SK-N-SH (cell line): ENCODE data around the gene IL12RB1. TPM values are rescaled to one million over a fixed set of nuclear protein-coding genes. Genes with fewer than 3 reads are reported as not detected.

Experiments
- CTCF ChIA-PET: fragments of 300-600, 350-600 bp; formaldehyde crosslinking; extraction: SDS; loops from one replicate; lab custom pipeline; 2021; lab: Yijun Ruan, JAX
- POLR2A ChIA-PET: fragments of 350-600 bp; sonication (Branson Sonifier 250); formaldehyde crosslinking; extraction: SDS; loops from one replicate; lab custom pipeline; 2020; ENCODE audit warnings: antibody characterized with exemption, inconsistent platforms; lab: Yijun Ruan, JAX
- DNase-seq: peaks from one replicate; pipeline ENCODE4 v3.0.0; 2012
- H2AFZ ChIP-seq: fragments of 200-600 bp; sonication (generic); 2 replicates; pipeline ENCODE4 v1.8.1; 2016; ENCODE audit warnings: antibody characterized with exemption, mild to moderate bottlenecking, low read depth
- H3F3A ChIP-seq: fragments of 200-600 bp; sonication (generic); replicated peaks from 2 replicates; pipeline ENCODE3; 2016; ENCODE audit warnings: antibody characterized with exemption, mild to moderate bottlenecking; ENCODE audit not compliant: insufficient read depth
- H3K27ac ChIP-seq, 2 experiments: fragments of 200-500 bp in 1 of 2; fragments of 200-600 bp in 1 of 2; sonication (Bioruptor generic) in 1 of 2; sonication (generic), shearing (Covaris generic) in 1 of 2; 2 replicates each; pipeline versions ENCODE4 v1.5.1 to v1.6.1; 2014 to 2016; ENCODE audit warnings: low read depth in 2 of 2, inconsistent platforms in 1 of 2, low read length in 1 of 2, mild to moderate bottlenecking in 1 of 2, mixed read lengths in 1 of 2
- H3K27me3 ChIP-seq: fragments of 200-600 bp; sonication (generic), shearing (Covaris generic); 2 replicates; pipeline ENCODE4 v1.6.1; 2016; ENCODE audit warnings: mixed run types; ENCODE audit not compliant: insufficient read depth
- H3K36me3 ChIP-seq, 2 experiments: fragments of 200-500 bp in 1 of 2; fragments of 200-600 bp in 1 of 2; sonication (Bioruptor generic) in 1 of 2; sonication (generic) in 1 of 2; replicated peaks in 1 of 2; 2 replicates each; pipeline versions ENCODE3 to v1.5.1; 2014 to 2016; ENCODE audit warnings: low read length in 1 of 2, mild to moderate bottlenecking in 1 of 2; ENCODE audit not compliant: insufficient read depth in 2 of 2, control insufficient read depth in 1 of 2
- H3K4me1 ChIP-seq, 2 experiments: fragments of 200-500 bp in 1 of 2; fragments of 200-600 bp in 1 of 2; sonication (Bioruptor generic) in 1 of 2; sonication (generic), shearing (Covaris generic) in 1 of 2; 2 replicates each; pipeline versions ENCODE4 v1.5.1 to v1.6.1; 2014 to 2016; ENCODE audit warnings: low read depth in 1 of 2, low read length in 1 of 2, mixed run types in 1 of 2; ENCODE audit not compliant: insufficient read depth in 2 of 2, control insufficient read depth in 1 of 2
- H3K4me2 ChIP-seq: fragments of 200-600 bp; sonication (generic), shearing (Covaris generic); 2 replicates; pipeline ENCODE4 v1.6.1; 2017; ENCODE audit warnings: mixed run types
- H3K4me3 ChIP-seq, 2 experiments: fragments of 200-500 bp in 1 of 2; fragments of 200-600 bp in 1 of 2; sonication (Bioruptor generic) in 1 of 2; sonication (generic), shearing (Covaris generic) in 1 of 2; 2 replicates each; pipeline versions ENCODE4 v1.5.1 to v1.8.1; 2014 to 2016; ENCODE audit warnings: low read depth in 2 of 2, inconsistent platforms in 1 of 2, low read length in 1 of 2, mild to moderate bottlenecking in 1 of 2, mixed read lengths in 1 of 2, moderate library complexity in 1 of 2
- H3K79me2 ChIP-seq: fragments of 200-600 bp; sonication (generic); 2 replicates; pipeline ENCODE4 v1.8.1; 2017; ENCODE audit warnings: mild to moderate bottlenecking; ENCODE audit not compliant: insufficient read depth
- H3K9ac ChIP-seq: fragments of 200-600 bp; sonication (generic); 2 replicates; pipeline ENCODE4 v1.6.1; 2017; ENCODE audit warnings: mixed run types
- H3K9me2 ChIP-seq: fragments of 200-600 bp; sonication (generic); 2 replicates; pipeline ENCODE4 v1.6.1; 2017; ENCODE audit warnings: mixed run types
- H3K9me3 ChIP-seq: fragments of 200-600 bp; sonication (generic); 2 replicates; pipeline ENCODE4 v1.6.1; 2017; ENCODE audit warnings: mixed run types, mild to moderate bottlenecking, moderate library complexity
- H4K20me1 ChIP-seq: fragments of 200-600 bp; sonication (generic); 2 replicates; pipeline ENCODE4 v1.6.1; 2017; ENCODE audit warnings: mild to moderate bottlenecking, mixed run types; ENCODE audit not compliant: insufficient read depth
- CHD2 ChIP-seq: fragments of 150-350 bp; IDR thresholded peaks from 2 replicates; pipeline ENCODE4 v1.6.1; 2018; ENCODE audit warnings: low read length; ENCODE audit not compliant: partially characterized antibody
- ELF1 ChIP-seq: IDR thresholded peaks from 2 replicates; pipeline ENCODE4 v1.4.0; 2012
- EZH2phosphoT487 ChIP-seq: fragments of 200-600 bp; sonication (generic); IDR thresholded peaks from 2 replicates; pipeline ENCODE4 v1.6.1; 2017; ENCODE audit warnings: low read depth, mixed run types, mild to moderate bottlenecking, antibody characterized with exemption, moderate library complexity, borderline replicate concordance
- FOSL2 ChIP-seq: IDR thresholded peaks from 2 replicates; pipeline ENCODE4 v1.4.0; 2012; ENCODE audit warnings: low read depth, mild to moderate bottlenecking, moderate library complexity, borderline replicate concordance
- GABPA ChIP-seq: IDR thresholded peaks from 2 replicates; pipeline ENCODE4 v1.4.0; 2012; ENCODE audit warnings: low read depth, mild to moderate bottlenecking
- MXI1 ChIP-seq: IDR thresholded peaks from 2 replicates; pipeline ENCODE4 v1.6.1; 2012; ENCODE audit warnings: mild to moderate bottlenecking, low read depth, low read length, improper control_type of control experiment
- NFIC ChIP-seq: IDR thresholded peaks from 2 replicates; pipeline ENCODE4 v1.4.0; 2012; ENCODE audit warnings: borderline replicate concordance
- POLR2AphosphoS5 ChIP-seq: IDR thresholded peaks from 2 replicates; pipeline ENCODE4 v1.6.1; 2012; ENCODE audit warnings: low read depth, low read length
- RAD21 ChIP-seq: IDR thresholded peaks from 2 replicates; pipeline ENCODE4 v1.6.1; 2012; ENCODE audit warnings: mild to moderate bottlenecking, low read length
- RXRA ChIP-seq: IDR thresholded peaks from 2 replicates; pipeline ENCODE4 v1.4.0; 2012; ENCODE audit warnings: low read depth, mild to moderate bottlenecking, borderline replicate concordance
- TAF1 ChIP-seq: IDR thresholded peaks from 2 replicates; pipeline ENCODE4 v1.6.1; 2012; ENCODE audit warnings: low read depth, mild to moderate bottlenecking, low read length, moderate library complexity, borderline replicate concordance
- TCF12 ChIP-seq: IDR thresholded peaks from 2 replicates; pipeline ENCODE4 v1.4.0; 2012
- YY1 ChIP-seq: IDR thresholded peaks from 2 replicates; pipeline ENCODE4 v1.4.0; 2012; ENCODE audit warnings: low read depth, mild to moderate bottlenecking
- WGBS: methylation state at CpG from one replicate; pipeline ENCODE4 v1.1.6; 2017; ENCODE audit warnings: low lambda C conversion rate; 5-methylcytosine and 5-hydroxymethylcytosine counted together
- polyA plus RNA-seq, 3 experiments: library from polyadenylated mRNA; depleted of rRNA; stranded (reverse); fragments of >200 nt; gene quantifications; 2 replicates each; pipeline ENCODE4 v1.2.3, GENCODE V29; 2012
- TF ChIP-seq, protein P1 (sequence below): fragments of 200-600 bp; sonication (generic); IDR thresholded peaks from 2 replicates; pipeline ENCODE4 v1.6.1; 2017; ENCODE audit warnings: antibody characterized with exemption, mild to moderate bottlenecking, moderate library complexity
- TF ChIP-seq, protein P2 (sequence below): IDR thresholded peaks from 2 replicates; pipeline ENCODE4 v1.6.1; 2012; ENCODE audit warnings: mild to moderate bottlenecking, low read depth, low read length, moderate library complexity
- TF ChIP-seq, protein P3 (sequence below): IDR thresholded peaks from 2 replicates; pipeline ENCODE4 v1.4.0; 2012; ENCODE audit warnings: low read depth, borderline replicate concordance

IL12RB1 gene
- polyA plus RNA-seq, 1 of the 3 experiments (the other 2 are of a cell fraction): 0.02 TPM

DNA sequence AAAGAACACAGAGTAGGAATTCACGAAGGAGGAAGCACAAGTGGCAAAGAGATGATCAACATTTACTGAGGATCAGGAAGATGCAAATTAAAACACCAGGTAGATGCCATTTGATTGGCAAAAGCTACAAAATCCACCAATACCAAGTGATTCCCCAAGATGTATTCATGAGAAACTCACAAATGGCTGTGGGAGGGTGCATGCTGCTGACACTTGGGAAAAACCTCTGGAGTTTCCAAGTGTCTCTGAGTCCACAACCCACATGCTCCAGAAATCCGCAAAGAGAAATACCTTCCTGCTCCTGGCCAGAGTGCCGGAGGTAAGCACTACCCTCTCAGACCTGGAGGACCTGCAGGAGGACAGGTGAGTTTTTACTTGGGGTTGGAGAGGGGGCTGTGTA is 43.1 kb downstream of the IL12RB1 start:
- Histone ChIP-seq H3K4me2 (no peak overlapping the region), H4K20me1 (no peaks in the 10 kb centered on the region), H3K79me2 (no peaks in the 10 kb centered on the region), H3K4me3 (no peak overlapping the region), H3K9me2 (no peaks in the 10 kb centered on the region), H3K27ac (no peak overlapping the region), H2AFZ (no peak overlapping the region), H3K27me3 (peaks cover 8% of the 10 kb centered on the region; the same call in 1 of the 2 replicates), H3K36me3 (no peaks in the 10 kb centered on the region), H3K9ac (no peak overlapping the region), H3K9me3 (no peaks in the 10 kb centered on the region), H3F3A (no peaks in the 10 kb centered on the region), H3K4me1 (no peaks in the 10 kb centered on the region; a peak in 1 of 4 replicates)
- 61% methylated on average over 1 of the region's 3 CpGs for WGBS
- ChIA-PET POLR2A (no interaction called here), CTCF (interaction anchor here (2.2 kb wide), 1 partner anchor 36 kb away, joined by 8 read pairs; the partner anchor contains the start of gene ARRDC2)
- no peak for TF ChIP-seq MXI1
- TF ChIP-seq, protein P1, sequence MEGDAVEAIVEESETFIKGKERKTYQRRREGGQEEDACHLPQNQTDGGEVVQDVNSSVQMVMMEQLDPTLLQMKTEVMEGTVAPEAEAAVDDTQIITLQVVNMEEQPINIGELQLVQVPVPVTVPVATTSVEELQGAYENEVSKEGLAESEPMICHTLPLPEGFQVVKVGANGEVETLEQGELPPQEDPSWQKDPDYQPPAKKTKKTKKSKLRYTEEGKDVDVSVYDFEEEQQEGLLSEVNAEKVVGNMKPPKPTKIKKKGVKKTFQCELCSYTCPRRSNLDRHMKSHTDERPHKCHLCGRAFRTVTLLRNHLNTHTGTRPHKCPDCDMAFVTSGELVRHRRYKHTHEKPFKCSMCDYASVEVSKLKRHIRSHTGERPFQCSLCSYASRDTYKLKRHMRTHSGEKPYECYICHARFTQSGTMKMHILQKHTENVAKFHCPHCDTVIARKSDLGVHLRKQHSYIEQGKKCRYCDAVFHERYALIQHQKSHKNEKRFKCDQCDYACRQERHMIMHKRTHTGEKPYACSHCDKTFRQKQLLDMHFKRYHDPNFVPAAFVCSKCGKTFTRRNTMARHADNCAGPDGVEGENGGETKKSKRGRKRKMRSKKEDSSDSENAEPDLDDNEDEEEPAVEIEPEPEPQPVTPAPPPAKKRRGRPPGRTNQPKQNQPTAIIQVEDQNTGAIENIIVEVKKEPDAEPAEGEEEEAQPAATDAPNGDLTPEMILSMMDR: no peak
- TF ChIP-seq ELF1: no peak
- TF ChIP-seq YY1: no peak
- no peak for TF ChIP-seq NFIC
- TF ChIP-seq, protein P2, sequence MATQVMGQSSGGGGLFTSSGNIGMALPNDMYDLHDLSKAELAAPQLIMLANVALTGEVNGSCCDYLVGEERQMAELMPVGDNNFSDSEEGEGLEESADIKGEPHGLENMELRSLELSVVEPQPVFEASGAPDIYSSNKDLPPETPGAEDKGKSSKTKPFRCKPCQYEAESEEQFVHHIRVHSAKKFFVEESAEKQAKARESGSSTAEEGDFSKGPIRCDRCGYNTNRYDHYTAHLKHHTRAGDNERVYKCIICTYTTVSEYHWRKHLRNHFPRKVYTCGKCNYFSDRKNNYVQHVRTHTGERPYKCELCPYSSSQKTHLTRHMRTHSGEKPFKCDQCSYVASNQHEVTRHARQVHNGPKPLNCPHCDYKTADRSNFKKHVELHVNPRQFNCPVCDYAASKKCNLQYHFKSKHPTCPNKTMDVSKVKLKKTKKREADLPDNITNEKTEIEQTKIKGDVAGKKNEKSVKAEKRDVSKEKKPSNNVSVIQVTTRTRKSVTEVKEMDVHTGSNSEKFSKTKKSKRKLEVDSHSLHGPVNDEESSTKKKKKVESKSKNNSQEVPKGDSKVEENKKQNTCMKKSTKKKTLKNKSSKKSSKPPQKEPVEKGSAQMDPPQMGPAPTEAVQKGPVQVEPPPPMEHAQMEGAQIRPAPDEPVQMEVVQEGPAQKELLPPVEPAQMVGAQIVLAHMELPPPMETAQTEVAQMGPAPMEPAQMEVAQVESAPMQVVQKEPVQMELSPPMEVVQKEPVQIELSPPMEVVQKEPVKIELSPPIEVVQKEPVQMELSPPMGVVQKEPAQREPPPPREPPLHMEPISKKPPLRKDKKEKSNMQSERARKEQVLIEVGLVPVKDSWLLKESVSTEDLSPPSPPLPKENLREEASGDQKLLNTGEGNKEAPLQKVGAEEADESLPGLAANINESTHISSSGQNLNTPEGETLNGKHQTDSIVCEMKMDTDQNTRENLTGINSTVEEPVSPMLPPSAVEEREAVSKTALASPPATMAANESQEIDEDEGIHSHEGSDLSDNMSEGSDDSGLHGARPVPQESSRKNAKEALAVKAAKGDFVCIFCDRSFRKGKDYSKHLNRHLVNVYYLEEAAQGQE: no peak
- TF ChIP-seq FOSL2: no peak
- no peak for TF ChIP-seq TCF12
- no peak for TF ChIP-seq POLR2AphosphoS5
- TF ChIP-seq RXRA: no peak
- TF ChIP-seq TAF1: no peak
- no peak for TF ChIP-seq RAD21
- TF ChIP-seq, protein P3, sequence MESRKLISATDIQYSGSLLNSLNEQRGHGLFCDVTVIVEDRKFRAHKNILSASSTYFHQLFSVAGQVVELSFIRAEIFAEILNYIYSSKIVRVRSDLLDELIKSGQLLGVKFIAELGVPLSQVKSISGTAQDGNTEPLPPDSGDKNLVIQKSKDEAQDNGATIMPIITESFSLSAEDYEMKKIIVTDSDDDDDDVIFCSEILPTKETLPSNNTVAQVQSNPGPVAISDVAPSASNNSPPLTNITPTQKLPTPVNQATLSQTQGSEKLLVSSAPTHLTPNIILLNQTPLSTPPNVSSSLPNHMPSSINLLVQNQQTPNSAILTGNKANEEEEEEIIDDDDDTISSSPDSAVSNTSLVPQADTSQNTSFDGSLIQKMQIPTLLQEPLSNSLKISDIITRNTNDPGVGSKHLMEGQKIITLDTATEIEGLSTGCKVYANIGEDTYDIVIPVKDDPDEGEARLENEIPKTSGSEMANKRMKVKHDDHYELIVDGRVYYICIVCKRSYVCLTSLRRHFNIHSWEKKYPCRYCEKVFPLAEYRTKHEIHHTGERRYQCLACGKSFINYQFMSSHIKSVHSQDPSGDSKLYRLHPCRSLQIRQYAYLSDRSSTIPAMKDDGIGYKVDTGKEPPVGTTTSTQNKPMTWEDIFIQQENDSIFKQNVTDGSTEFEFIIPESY: no peak
- TF ChIP-seq CHD2: no peak
- TF ChIP-seq EZH2phosphoT487: no peak
- no peak for TF ChIP-seq GABPA
- no peak for DNase-seq
